ENCODE results near the gene BICDL1. TPM values are rescaled to one million over a fixed set of nuclear protein-coding genes. Genes with fewer than 3 reads are reported as not detected.

BICDL1 gene
- total RNA-seq, 1 experiment from 2014 or later: 18.2 TPM

GRCh38 chr12:120075034-120075616 is 86.1 kb downstream of the BICDL1 start:
- H3K9me2 ChIP-seq (ENCODE audit: insufficient read depth): no peaks in the 10 kb centered on the region
- DNase-seq (ENCODE audit: low read depth, low spot score) (no peak), ATAC-seq (no peak)
- intact Hi-C loops (cut with micrococcal nuclease): no loop called here
- H3K4me2 ChIP-seq (ENCODE audit: low read length): no peak overlapping the region
- ChIA-PET CTCF (no interaction called here), RAD21 (ENCODE audit: low non-redundant PET in 1 of 2, low total read pairs in 2 of 2, uncharacterized antibody in 2 of 2, unreplicated experiment in 2 of 2) (no interaction called here), POLR2A (no interaction called here)
- TF ChIP-seq CEBPB (IDR thresholded peaks at IDR 0.05; ENCODE audit: low read depth) (no peak), ELF1 (IDR thresholded peaks at IDR 0.05; ENCODE audit: borderline replicate concordance, low read depth) (no peak), RAD21 (IDR thresholded peaks at IDR 0.05; ENCODE audit: low read depth) (no peak), JUND (IDR thresholded peaks at IDR 0.05) (no peak), POLR2AphosphoS5 (IDR thresholded peaks at IDR 0.05; ENCODE audit: low read depth, low read length) (no peak), ZFX (IDR thresholded peaks at IDR 0.05) (no peak), SRF (IDR thresholded peaks at IDR 0.05; ENCODE audit: low read depth) (no peak), YY1 (IDR thresholded peaks at IDR 0.05; ENCODE audit: extremely low read depth, insufficient replicate concordance, low read depth, low read length) (no peak), EGR1 (IDR thresholded peaks at IDR 0.05; ENCODE audit: low read depth) (no peak), SP1 (IDR thresholded peaks at IDR 0.05; ENCODE audit: low read depth) (no peak), TCF7L2 (IDR thresholded peaks at IDR 0.05; ENCODE audit: borderline replicate concordance, extremely low read depth, insufficient read depth, insufficient read length) (no peak), CBX3 (IDR thresholded peaks at IDR 0.05; ENCODE audit: low read depth) (no peak), EZH2 (IDR thresholded peaks at IDR 0.05) (no peak), SIN3A (IDR thresholded peaks at IDR 0.05; ENCODE audit: low read depth) (no peak)
- TF ChIP-seq, protein P1, sequence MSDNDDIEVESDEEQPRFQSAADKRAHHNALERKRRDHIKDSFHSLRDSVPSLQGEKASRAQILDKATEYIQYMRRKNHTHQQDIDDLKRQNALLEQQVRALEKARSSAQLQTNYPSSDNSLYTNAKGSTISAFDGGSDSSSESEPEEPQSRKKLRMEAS (IDR thresholded peaks at IDR 0.05): no peak
- TF ChIP-seq, protein P2, sequence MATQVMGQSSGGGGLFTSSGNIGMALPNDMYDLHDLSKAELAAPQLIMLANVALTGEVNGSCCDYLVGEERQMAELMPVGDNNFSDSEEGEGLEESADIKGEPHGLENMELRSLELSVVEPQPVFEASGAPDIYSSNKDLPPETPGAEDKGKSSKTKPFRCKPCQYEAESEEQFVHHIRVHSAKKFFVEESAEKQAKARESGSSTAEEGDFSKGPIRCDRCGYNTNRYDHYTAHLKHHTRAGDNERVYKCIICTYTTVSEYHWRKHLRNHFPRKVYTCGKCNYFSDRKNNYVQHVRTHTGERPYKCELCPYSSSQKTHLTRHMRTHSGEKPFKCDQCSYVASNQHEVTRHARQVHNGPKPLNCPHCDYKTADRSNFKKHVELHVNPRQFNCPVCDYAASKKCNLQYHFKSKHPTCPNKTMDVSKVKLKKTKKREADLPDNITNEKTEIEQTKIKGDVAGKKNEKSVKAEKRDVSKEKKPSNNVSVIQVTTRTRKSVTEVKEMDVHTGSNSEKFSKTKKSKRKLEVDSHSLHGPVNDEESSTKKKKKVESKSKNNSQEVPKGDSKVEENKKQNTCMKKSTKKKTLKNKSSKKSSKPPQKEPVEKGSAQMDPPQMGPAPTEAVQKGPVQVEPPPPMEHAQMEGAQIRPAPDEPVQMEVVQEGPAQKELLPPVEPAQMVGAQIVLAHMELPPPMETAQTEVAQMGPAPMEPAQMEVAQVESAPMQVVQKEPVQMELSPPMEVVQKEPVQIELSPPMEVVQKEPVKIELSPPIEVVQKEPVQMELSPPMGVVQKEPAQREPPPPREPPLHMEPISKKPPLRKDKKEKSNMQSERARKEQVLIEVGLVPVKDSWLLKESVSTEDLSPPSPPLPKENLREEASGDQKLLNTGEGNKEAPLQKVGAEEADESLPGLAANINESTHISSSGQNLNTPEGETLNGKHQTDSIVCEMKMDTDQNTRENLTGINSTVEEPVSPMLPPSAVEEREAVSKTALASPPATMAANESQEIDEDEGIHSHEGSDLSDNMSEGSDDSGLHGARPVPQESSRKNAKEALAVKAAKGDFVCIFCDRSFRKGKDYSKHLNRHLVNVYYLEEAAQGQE (IDR thresholded peaks at IDR 0.05; ENCODE audit: low read depth): no peak
- TF ChIP-seq, protein P3, sequence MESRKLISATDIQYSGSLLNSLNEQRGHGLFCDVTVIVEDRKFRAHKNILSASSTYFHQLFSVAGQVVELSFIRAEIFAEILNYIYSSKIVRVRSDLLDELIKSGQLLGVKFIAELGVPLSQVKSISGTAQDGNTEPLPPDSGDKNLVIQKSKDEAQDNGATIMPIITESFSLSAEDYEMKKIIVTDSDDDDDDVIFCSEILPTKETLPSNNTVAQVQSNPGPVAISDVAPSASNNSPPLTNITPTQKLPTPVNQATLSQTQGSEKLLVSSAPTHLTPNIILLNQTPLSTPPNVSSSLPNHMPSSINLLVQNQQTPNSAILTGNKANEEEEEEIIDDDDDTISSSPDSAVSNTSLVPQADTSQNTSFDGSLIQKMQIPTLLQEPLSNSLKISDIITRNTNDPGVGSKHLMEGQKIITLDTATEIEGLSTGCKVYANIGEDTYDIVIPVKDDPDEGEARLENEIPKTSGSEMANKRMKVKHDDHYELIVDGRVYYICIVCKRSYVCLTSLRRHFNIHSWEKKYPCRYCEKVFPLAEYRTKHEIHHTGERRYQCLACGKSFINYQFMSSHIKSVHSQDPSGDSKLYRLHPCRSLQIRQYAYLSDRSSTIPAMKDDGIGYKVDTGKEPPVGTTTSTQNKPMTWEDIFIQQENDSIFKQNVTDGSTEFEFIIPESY (IDR thresholded peaks at IDR 0.05; ENCODE audit: extremely low read depth, insufficient replicate concordance, low read length): no peak
- TF ChIP-seq, protein P4, sequence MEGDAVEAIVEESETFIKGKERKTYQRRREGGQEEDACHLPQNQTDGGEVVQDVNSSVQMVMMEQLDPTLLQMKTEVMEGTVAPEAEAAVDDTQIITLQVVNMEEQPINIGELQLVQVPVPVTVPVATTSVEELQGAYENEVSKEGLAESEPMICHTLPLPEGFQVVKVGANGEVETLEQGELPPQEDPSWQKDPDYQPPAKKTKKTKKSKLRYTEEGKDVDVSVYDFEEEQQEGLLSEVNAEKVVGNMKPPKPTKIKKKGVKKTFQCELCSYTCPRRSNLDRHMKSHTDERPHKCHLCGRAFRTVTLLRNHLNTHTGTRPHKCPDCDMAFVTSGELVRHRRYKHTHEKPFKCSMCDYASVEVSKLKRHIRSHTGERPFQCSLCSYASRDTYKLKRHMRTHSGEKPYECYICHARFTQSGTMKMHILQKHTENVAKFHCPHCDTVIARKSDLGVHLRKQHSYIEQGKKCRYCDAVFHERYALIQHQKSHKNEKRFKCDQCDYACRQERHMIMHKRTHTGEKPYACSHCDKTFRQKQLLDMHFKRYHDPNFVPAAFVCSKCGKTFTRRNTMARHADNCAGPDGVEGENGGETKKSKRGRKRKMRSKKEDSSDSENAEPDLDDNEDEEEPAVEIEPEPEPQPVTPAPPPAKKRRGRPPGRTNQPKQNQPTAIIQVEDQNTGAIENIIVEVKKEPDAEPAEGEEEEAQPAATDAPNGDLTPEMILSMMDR (IDR thresholded peaks at IDR 0.05 in 2 of 3, conservative IDR thresholded peaks at IDR 0.05 in 1 of 3; ENCODE audit: borderline replicate concordance in 1 of 3, insufficient read depth in 1 of 3, low read depth in 2 of 3, low read length in 2 of 3): no peak
- no peak overlapping the region for H3K9ac ChIP-seq (ENCODE audit: low read length)
- no peaks in the 10 kb centered on the region; a peak in 1 of 4 replicates for H3K36me3 ChIP-seq (ENCODE audit: control insufficient read depth in 1 of 2, insufficient read depth in 2 of 2, low read length in 2 of 2)
- H3K79me2 ChIP-seq (ENCODE audit: insufficient read depth, low read length): no peaks in the 10 kb centered on the region
- no peaks in the 10 kb centered on the region for H3K27me3 ChIP-seq (ENCODE audit: insufficient read depth, low read length)
- peaks cover 15 to 17% of the 10 kb centered on the region in 2 experiments for H3K4me1 ChIP-seq (ENCODE audit: control insufficient read depth in 1 of 2, insufficient read depth in 2 of 2, low read length in 2 of 2)
- H2AFZ ChIP-seq (ENCODE audit: low read depth, low read length, poor library complexity, severe bottlenecking): no peak overlapping the region
- no peak overlapping the region for H3K4me3 ChIP-seq (replicated peaks in 1 of 2; ENCODE audit: low read depth in 1 of 2, low read length in 2 of 2)
- no peaks in the 10 kb centered on the region for H4K20me1 ChIP-seq (ENCODE audit: insufficient read depth)
- no TSS peak for BruUV-seq (replicated peaks)
- no peak overlapping the region for H3K27ac ChIP-seq (ENCODE audit: low read depth, low read length)
- H3K9me3 ChIP-seq (ENCODE audit: control insufficient read depth in 1 of 2, insufficient read depth in 1 of 2, low read depth in 1 of 2, low read length in 2 of 2): no peaks in the 10 kb centered on the region
